ENCODE results near the gene CNTNAP5.

The CNTNAP5 gene

GRCh38 chr2:124308319-124309062 lies 283.4 kb downstream of the CNTNAP5 start:
- no peak for DNase-seq (ENCODE audit: low read depth)
- TF ChIP-seq CTCF (conservative IDR thresholded peaks at IDR 0.05; ENCODE audit: control insufficient read depth, insufficient read depth, low read depth, low read length), result no peak
- no peak overlapping the region for H3K4me3 ChIP-seq (ENCODE audit: control insufficient read depth, low read depth, low read length)

- H3K4me3 ChIP-seq (ENCODE audit: control insufficient read depth, low read depth, low read length), result no peak overlapping the region
- no peak for DNase-seq (ENCODE audit: low read depth)
- TF ChIP-seq CTCF (conservative IDR thresholded peaks at IDR 0.05; ENCODE audit: control insufficient read depth, insufficient read depth, low read depth, low read length), result no peak
These were observed 284.6 kb downstream of the CNTNAP5 start for GRCh38 chr2:124309563-124310138.

- no peak overlapping the region for H3K4me3 ChIP-seq (ENCODE audit: control insufficient read depth, low read depth, low read length)
- no peak for DNase-seq (ENCODE audit: low read depth)
- TF ChIP-seq CTCF (conservative IDR thresholded peaks at IDR 0.05; ENCODE audit: control insufficient read depth, insufficient read depth, low read depth, low read length), result no peak
These were observed 285.6 kb downstream of the CNTNAP5 start for GRCh38 chr2:124310671-124311070.

GRCh38 chr2:124314084-124314483 lies 289.0 kb downstream of the CNTNAP5 start:
- no peak overlapping the region for H3K4me3 ChIP-seq (ENCODE audit: control insufficient read depth, low read depth, low read length)
- no peak for DNase-seq (ENCODE audit: low read depth)

GRCh38 chr2:124315221-124315880 lies 290.3 kb downstream of the CNTNAP5 start:
- H3K4me3 ChIP-seq (ENCODE audit: control insufficient read depth, low read depth, low read length), result no peak overlapping the region
- no peak for DNase-seq (ENCODE audit: low read depth)
- no peak for TF ChIP-seq CTCF (conservative IDR thresholded peaks at IDR 0.05; ENCODE audit: control insufficient read depth, insufficient read depth, low read depth, low read length)

More at GRCh38 chr2:124314084-124314483, 289.0 kb downstream of the CNTNAP5 start:
- no peak for TF ChIP-seq CTCF (conservative IDR thresholded peaks at IDR 0.05; ENCODE audit: control insufficient read depth, insufficient read depth, low read depth, low read length)

- no peak for DNase-seq (ENCODE audit: low read depth)
- no peak for TF ChIP-seq CTCF (conservative IDR thresholded peaks at IDR 0.05; ENCODE audit: control insufficient read depth, insufficient read depth, low read depth, low read length)
- no peak overlapping the region for H3K4me3 ChIP-seq (ENCODE audit: control insufficient read depth, low read depth, low read length)
These were observed 291.0 kb downstream of the CNTNAP5 start for GRCh38 chr2:124316133-124316532.
